Chondrocyte (in vitro differentiated cells): Measurements from ENCODE around the gene CLK3. TPM values are rescaled to one million over a fixed set of nuclear protein-coding genes. Genes with fewer than 3 reads are reported as not detected.

Experiments
- DNase-seq: peaks from one replicate; pipeline ENCODE4 v3.0.0; 2021; ENCODE audit warnings: mixed read lengths, low spot score
- H3K27ac Mint-ChIP-seq: one replicate; pipeline ENCODE4 v1.8.0; 2021; ENCODE audit warnings: mild to moderate bottlenecking, moderate library complexity, mixed read lengths; ENCODE audit not compliant: unreplicated experiment
- H3K27me3 Mint-ChIP-seq: 2 replicates; pipeline ENCODE4 v1.8.0; 2021; ENCODE audit warnings: low read depth, mixed read lengths
- H3K36me3 Mint-ChIP-seq: 2 replicates; pipeline ENCODE4 v1.8.0; 2021; ENCODE audit warnings: low read depth, mixed read lengths
- H3K4me1 Mint-ChIP-seq: 2 replicates; pipeline ENCODE4 v1.8.0; 2021; ENCODE audit warnings: low read depth, mild to moderate bottlenecking, mixed read lengths
- H3K4me3 Mint-ChIP-seq: one replicate; pipeline ENCODE4 v1.8.0; 2021; ENCODE audit warnings: mild to moderate bottlenecking, moderate library complexity, mixed read lengths; ENCODE audit not compliant: unreplicated experiment
- H3K9me3 Mint-ChIP-seq: 2 replicates; pipeline ENCODE4 v1.8.0; 2021; ENCODE audit warnings: low read depth, mixed read lengths
- total RNA-seq: library from RNA; stranded (reverse); gene quantifications from 3 replicates; pipeline ENCODE4 v1.2.1, GENCODE V29; 2021
- TF ChIP-seq, protein P1 (sequence below): fragments of 200-600 bp; sonication (generic); IDR thresholded peaks from 2 replicates; pipeline ENCODE4 v1.5.0; 2021; ENCODE audit warnings: antibody characterized with exemption, mild to moderate bottlenecking, moderate library complexity

CLK3 gene
- total RNA-seq, 1 donor from 2014 or later, result 48.6 TPM

DNA sequence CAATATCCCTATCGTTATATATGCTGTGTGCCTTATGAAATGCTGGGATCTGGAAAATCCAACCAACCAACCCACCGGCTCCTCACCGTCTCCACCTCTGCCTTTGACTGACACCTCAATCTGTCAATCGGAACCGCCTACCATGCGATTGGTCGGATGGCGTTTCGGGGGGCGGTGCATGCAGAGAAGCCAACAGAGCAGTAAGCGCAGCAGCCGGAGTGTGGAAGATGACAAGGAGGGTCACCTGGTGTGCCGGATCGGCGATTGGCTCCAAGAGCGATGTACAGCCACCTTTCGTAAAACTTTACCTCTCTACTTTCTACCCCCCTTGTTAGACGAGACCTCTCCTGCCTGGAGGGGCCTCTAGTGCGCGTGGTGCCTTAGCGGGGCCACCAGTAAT is 6.3 kb downstream of the CLK3 start:
- TF ChIP-seq, protein P1, sequence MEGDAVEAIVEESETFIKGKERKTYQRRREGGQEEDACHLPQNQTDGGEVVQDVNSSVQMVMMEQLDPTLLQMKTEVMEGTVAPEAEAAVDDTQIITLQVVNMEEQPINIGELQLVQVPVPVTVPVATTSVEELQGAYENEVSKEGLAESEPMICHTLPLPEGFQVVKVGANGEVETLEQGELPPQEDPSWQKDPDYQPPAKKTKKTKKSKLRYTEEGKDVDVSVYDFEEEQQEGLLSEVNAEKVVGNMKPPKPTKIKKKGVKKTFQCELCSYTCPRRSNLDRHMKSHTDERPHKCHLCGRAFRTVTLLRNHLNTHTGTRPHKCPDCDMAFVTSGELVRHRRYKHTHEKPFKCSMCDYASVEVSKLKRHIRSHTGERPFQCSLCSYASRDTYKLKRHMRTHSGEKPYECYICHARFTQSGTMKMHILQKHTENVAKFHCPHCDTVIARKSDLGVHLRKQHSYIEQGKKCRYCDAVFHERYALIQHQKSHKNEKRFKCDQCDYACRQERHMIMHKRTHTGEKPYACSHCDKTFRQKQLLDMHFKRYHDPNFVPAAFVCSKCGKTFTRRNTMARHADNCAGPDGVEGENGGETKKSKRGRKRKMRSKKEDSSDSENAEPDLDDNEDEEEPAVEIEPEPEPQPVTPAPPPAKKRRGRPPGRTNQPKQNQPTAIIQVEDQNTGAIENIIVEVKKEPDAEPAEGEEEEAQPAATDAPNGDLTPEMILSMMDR, result no peak
- H3K27me3 Mint-ChIP-seq, result no peaks in the 10 kb centered on the region
- no peak overlapping the region for H3K4me3 Mint-ChIP-seq
- peaks cover 21% of the 10 kb centered on the region for H3K4me1 Mint-ChIP-seq
- DNase-seq, result no peak
- H3K36me3 Mint-ChIP-seq, result peaks cover 26% of the 10 kb centered on the region
- no peak overlapping the region for H3K27ac Mint-ChIP-seq
- no peaks in the 10 kb centered on the region for H3K9me3 Mint-ChIP-seq

DNA sequence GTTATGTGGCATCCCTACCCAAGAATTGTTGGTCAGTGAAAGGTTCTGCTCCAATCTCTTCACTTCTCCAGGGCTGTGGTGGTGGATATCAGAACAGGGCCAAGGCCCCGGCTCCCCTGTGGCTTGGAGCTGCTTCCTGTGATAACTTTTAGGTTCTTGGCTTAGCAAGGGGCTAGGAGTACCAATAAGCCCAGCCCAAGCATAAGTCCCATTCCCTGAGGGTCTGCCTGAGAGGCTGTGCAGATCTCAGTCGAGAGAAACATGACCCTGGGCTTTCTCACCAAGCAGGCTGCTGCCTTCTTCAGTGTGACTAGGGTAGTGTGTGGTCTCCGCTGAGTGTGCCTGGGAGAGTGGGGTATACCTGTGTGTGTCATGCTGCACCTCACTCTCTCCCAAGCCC is 7.1 kb downstream of the CLK3 start:
- Mint-ChIP-seq H3K9me3 (no peaks in the 10 kb centered on the region), H3K4me1 (peaks cover 13% of the 10 kb centered on the region), H3K27me3 (no peaks in the 10 kb centered on the region), H3K36me3 (peaks cover 26% of the 10 kb centered on the region), H3K27ac (no peak overlapping the region), H3K4me3 (no peak overlapping the region)
- TF ChIP-seq, protein P1, result no peak
- DNase-seq, result peak; percentile 25

DNA sequence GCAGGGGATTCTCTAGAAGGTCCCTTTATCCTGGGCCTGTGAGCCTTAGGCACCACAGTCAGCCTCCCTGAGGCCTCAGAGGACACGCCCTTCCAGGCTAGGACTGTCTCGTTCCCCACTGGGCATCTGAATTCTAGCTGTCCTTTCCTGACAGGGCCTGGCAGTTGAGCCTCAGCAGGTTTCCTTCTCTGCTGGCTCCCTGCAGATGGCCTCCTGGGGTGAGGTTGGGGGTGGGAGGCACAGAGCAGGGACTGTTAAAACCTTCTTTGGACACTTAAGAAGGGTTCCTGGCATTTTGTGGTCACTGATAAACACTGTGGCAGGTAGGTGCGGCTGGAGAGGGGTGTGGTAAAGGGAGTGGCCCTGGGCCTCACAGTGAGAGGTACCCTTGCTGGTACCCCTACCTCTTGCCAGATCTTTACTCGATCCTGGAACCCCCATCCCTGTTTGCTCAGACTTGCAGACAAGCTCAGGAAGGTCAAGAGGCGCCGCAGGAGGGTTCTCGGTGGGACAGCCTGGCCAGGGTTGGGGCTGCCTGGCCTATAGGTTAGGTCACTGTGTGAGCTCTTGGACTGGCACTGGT is 8.5 kb downstream of the CLK3 start:
- H3K9me3 Mint-ChIP-seq, result no peaks in the 10 kb centered on the region
- peaks cover 4% of the 10 kb centered on the region for H3K4me1 Mint-ChIP-seq
- H3K36me3 Mint-ChIP-seq, result peaks cover 33% of the 10 kb centered on the region
- no peak for DNase-seq
- no peak overlapping the region for H3K4me3 Mint-ChIP-seq
- H3K27me3 Mint-ChIP-seq, result no peaks in the 10 kb centered on the region
- TF ChIP-seq, protein P1, result no peak
- no peak overlapping the region for H3K27ac Mint-ChIP-seq

DNA sequence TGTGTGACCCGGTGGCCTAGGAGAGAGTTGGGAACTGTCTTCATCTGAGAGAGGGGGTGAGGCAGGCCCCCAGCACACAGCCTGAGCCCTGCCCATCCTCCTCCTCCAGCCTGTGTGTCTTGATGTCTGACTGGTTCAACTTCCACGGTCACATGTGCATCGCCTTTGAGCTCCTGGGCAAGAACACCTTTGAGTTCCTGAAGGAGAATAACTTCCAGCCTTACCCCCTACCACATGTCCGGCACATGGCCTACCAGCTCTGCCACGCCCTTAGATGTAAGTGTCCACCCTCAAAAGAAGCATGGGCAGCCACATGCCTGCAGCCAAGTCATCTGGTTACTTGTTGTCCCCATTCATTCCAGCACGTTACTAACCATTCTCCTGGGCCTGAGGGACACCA is 10.1 kb downstream of the CLK3 start:
- H3K27me3 Mint-ChIP-seq, result no peaks in the 10 kb centered on the region
- H3K9me3 Mint-ChIP-seq, result no peaks in the 10 kb centered on the region
- peaks cover 4% of the 10 kb centered on the region for H3K4me1 Mint-ChIP-seq
- peaks cover 33% of the 10 kb centered on the region for H3K36me3 Mint-ChIP-seq
- DNase-seq, result no peak
- no peak overlapping the region for H3K4me3 Mint-ChIP-seq
- H3K27ac Mint-ChIP-seq, result no peak overlapping the region
- TF ChIP-seq, protein P1, result no peak

DNA sequence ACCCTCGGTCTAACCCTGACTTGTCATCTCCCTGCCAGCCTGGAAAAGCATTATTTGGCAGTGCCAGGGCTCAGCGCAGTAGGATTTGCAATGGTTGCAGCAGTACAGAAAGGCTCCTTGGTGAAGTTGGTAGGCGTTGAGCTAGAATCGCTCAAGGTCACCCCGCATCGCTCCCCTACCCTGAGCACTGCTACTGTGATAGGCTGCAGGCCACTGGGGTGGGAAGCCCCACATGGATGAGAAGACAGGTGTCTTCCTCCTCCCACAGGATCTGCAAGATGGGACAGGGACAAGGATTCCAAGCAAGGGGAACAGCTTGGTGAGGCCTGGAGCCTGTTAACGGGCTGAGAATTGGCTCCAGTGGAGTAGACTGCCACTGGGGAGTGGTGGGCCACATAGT is 10.7 kb downstream of the CLK3 start:
- Mint-ChIP-seq H3K27me3 (no peaks in the 10 kb centered on the region), H3K9me3 (no peaks in the 10 kb centered on the region), H3K4me3 (no peak overlapping the region), H3K36me3 (peaks cover 30% of the 10 kb centered on the region), H3K27ac (no peak overlapping the region), H3K4me1 (no peaks in the 10 kb centered on the region)
- DNase-seq, result no peak
- TF ChIP-seq, protein P1, result no peak
